Measurements from ENCODE around the gene GNL3L. TPM values are rescaled to one million over a fixed set of nuclear protein-coding genes. Genes with fewer than 3 reads are reported as not detected.
"Not testable (repeated sequence)": the region's sequence is repeated elsewhere in the genome, so short reads cannot be mapped to it uniquely, and the experiment has no call there.

Gene GNL3L
- total and polyA plus RNA-seq, 2 experiments from 2014 or later, result 16.9 to 79.9 TPM

DNA sequence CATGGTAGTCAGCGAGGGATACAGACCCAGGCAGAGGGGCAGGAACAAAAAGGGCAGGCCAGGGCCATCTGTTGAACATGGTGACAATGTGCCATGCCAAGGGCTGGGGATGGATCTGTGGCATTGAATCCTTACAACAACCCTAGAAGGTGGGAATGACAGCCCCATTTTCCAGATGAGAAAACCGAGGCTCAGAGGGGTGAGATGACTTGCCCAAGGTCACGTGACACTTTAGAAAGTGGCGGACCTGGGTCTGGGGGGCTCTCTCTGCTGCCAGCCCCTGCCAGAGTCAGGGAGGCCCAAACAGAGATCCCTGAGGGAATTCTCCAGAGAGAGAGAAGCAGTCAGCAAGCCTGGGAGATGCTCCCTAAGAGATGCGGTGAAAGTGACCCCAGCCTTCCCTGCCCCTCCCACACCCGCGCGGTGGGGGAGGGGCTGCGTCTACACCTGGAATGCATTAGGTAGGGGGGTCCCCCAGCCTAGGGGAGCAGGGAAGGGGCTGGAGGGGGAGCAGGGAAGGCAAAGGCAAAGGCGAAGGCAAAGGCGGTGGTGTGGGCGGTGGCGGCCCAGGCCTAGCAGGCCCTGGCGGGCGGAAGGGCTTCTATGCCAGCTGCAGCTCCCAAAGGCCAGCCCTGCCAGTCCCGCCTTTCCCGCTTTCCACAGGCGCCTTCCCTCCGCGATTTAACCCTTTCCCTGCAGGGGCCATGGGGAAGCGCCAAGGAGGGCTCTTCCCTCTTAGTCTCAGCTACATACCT lies 47.0 kb upstream of the GNL3L start (continued):
- no peak for TF ChIP-seq NANOG (IDR thresholded peaks at IDR 0.05; ENCODE audit: borderline replicate concordance)
- no peak for TF ChIP-seq CREB1 (CRISPR knock-in tag; IDR thresholded peaks at IDR 0.05; ENCODE audit: low read depth)
- no peak for TF ChIP-seq REST (IDR thresholded peaks at IDR 0.05; ENCODE audit: unreplicated experiment)
- TF ChIP-seq ZNF331 (CRISPR knock-in tag; IDR thresholded peaks at IDR 0.05; ENCODE audit: low read depth), result no peak
- no peak for TF ChIP-seq STAT1 (IDR thresholded peaks at IDR 0.05; ENCODE audit: unreplicated experiment)

GRCh38 chrX:54483946-54484345 lies 46.1 kb upstream of the GNL3L start:
- Mint-ChIP-seq H3K4me1 (peaks cover 55% of the 10 kb centered on the region), H3K4me3 (peak overlapping the region; percentile 54), H3K27me3 (ENCODE audit: insufficient read depth, low read depth, poor library complexity) (peaks cover 13% of the 10 kb centered on the region), H3K36me3 (ENCODE audit: low read depth) (no peaks in the 10 kb centered on the region), H3K27ac (peak overlapping the region; percentile 79), H3K9me3 (no peaks in the 10 kb centered on the region)
- no peaks in the 10 kb centered on the region for H3K36me3 ChIP-seq (ENCODE audit: insufficient read depth)
- no peak for ATAC-seq
- H4K20me1 ChIP-seq (replicated peaks; ENCODE audit: insufficient read depth), result no peaks in the 10 kb centered on the region
- peaks cover 33% of the 10 kb centered on the region for H3K4me1 ChIP-seq (ENCODE audit: insufficient read depth)
- H3K4me2 ChIP-seq, result peak overlapping the region; percentile 69; the same call in 1 of the 2 replicates
- no peak overlapping the region for H2AFZ ChIP-seq
- peak overlapping the region; percentile 26; the same call in 1 of the 2 replicates for H3K27ac ChIP-seq (ENCODE audit: low read depth)
- no peaks in the 10 kb centered on the region for H3K9me2 ChIP-seq (ENCODE audit: insufficient read depth)
- no peaks in the 10 kb centered on the region for H3K27me3 ChIP-seq (ENCODE audit: insufficient read depth)
- no peak for DNase-seq (ENCODE audit: low spot score)
- TF ChIP-seq ZNF331 (CRISPR knock-in tag; IDR thresholded peaks at IDR 0.05; ENCODE audit: low read depth), result no peak
- no peak for TF ChIP-seq EZH2phosphoT487 (IDR thresholded peaks at IDR 0.05; ENCODE audit: unreplicated experiment)
- no peak for TF ChIP-seq NANOG (IDR thresholded peaks at IDR 0.05; ENCODE audit: borderline replicate concordance)
- no peak for TF ChIP-seq JUNB (IDR thresholded peaks at IDR 0.05; ENCODE audit: unreplicated experiment)
- no peak for TF ChIP-seq ZNF114 (CRISPR knock-in tag; IDR thresholded peaks at IDR 0.05)
- no peaks in the 10 kb centered on the region for H3F3A ChIP-seq (replicated peaks; ENCODE audit: low read depth)
- peak overlapping the region; percentile 28; the same call in 1 of the 2 replicates for H3K4me3 ChIP-seq
- H3K79me2 ChIP-seq (replicated peaks; ENCODE audit: insufficient read depth), result peaks cover 34% of the 10 kb centered on the region

- Histone ChIP-seq H3K4me2 (no peak overlapping the region), H3K36me3 (ENCODE audit: insufficient read depth) (no peaks in the 10 kb centered on the region), H3K9me2 (ENCODE audit: insufficient read depth) (no peaks in the 10 kb centered on the region), H3F3A (replicated peaks; ENCODE audit: low read depth) (no peaks in the 10 kb centered on the region), H3K79me2 (replicated peaks; ENCODE audit: insufficient read depth) (peaks cover 41% of the 10 kb centered on the region), H3K4me3 (no peak overlapping the region), H4K20me1 (replicated peaks; ENCODE audit: insufficient read depth) (no peaks in the 10 kb centered on the region), H3K4me1 (ENCODE audit: insufficient read depth) (peaks cover 28% of the 10 kb centered on the region), H3K27me3 (ENCODE audit: insufficient read depth) (no peaks in the 10 kb centered on the region), H2AFZ (no peak overlapping the region), H3K27ac (ENCODE audit: low read depth) (no peak overlapping the region)
- ATAC-seq (peak; percentile 14), DNase-seq (ENCODE audit: low spot score) (peak; percentile 39)
- Mint-ChIP-seq H3K4me1 (peaks cover 51% of the 10 kb centered on the region), H3K9me3 (no peaks in the 10 kb centered on the region), H3K27me3 (ENCODE audit: insufficient read depth, low read depth, poor library complexity) (peaks cover 13% of the 10 kb centered on the region), H3K4me3 (no peak overlapping the region), H3K27ac (no peak overlapping the region), H3K36me3 (ENCODE audit: low read depth) (peaks cover under 1% of the 10 kb centered on the region; the same call in 2 of the 3 replicates)
- no peak for TF ChIP-seq ETS1 (IDR thresholded peaks at IDR 0.05)
- TF ChIP-seq ZNF114 (CRISPR knock-in tag; IDR thresholded peaks at IDR 0.05), result no peak
- TF ChIP-seq REST (IDR thresholded peaks at IDR 0.05; ENCODE audit: unreplicated experiment), result no peak
Measured at GRCh38 chrX:54484666-54485065, 45.4 kb upstream of the GNL3L start.

GRCh38 chrX:54489819-54490218 lies 40.2 kb upstream of the GNL3L start:
- peaks cover 83% of the 10 kb centered on the region for H3K79me2 ChIP-seq (replicated peaks; ENCODE audit: insufficient read depth)
- DNase-seq (ENCODE audit: low spot score); H3K9me3 Mint-ChIP-seq: not testable (repeated sequence)

More at GRCh38 chrX:54489819-54490218, 40.2 kb upstream of the GNL3L start:
- not testable (repeated sequence) for H3F3A ChIP-seq (replicated peaks; ENCODE audit: low read depth); H3K4me2 ChIP-seq; H3K27me3 ChIP-seq (ENCODE audit: insufficient read depth); H3K27me3 Mint-ChIP-seq (ENCODE audit: insufficient read depth, low read depth, poor library complexity); H3K4me3 Mint-ChIP-seq; H3K27ac ChIP-seq (ENCODE audit: low read depth); H3K4me3 ChIP-seq; ATAC-seq; H2AFZ ChIP-seq; H3K27ac Mint-ChIP-seq; H3K4me1 ChIP-seq (ENCODE audit: insufficient read depth); H4K20me1 ChIP-seq (replicated peaks; ENCODE audit: insufficient read depth); H3K9me2 ChIP-seq (ENCODE audit: insufficient read depth); H3K36me3 ChIP-seq (ENCODE audit: insufficient read depth)
- Mint-ChIP-seq H3K4me1 (peaks cover 30% of the 10 kb centered on the region), H3K36me3 (ENCODE audit: low read depth) (peaks cover 13% of the 10 kb centered on the region)
